ENCODE data around the gene ANO10.
A peak's percentile ranks its signal among the peaks of the same experiment; 100 is the strongest.

Gene ANO10

GRCh38 chr3:43343815-43344214 lies 278.0 kb downstream of the ANO10 start:
- no peak for DNase-seq

GRCh38 chr3:43343185-43343584 lies 278.6 kb downstream of the ANO10 start:
- DNase-seq = no peak

- peak; percentile 18 for DNase-seq
Observed at GRCh38 chr3:43341788-43342187, 280.0 kb downstream of the ANO10 start.

- no peak for DNase-seq
Observed at GRCh38 chr3:43340403-43340802, 281.4 kb downstream of the ANO10 start.

GRCh38 chr3:43338295-43338694 lies 283.5 kb downstream of the ANO10 start:
- DNase-seq = no peak

GRCh38 chr3:43335799-43336198 lies 286.0 kb downstream of the ANO10 start:
- no peak for DNase-seq

- no peak for DNase-seq
Observed at GRCh38 chr3:43334976-43335375, 286.8 kb downstream of the ANO10 start.

- no peak for DNase-seq
Observed at GRCh38 chr3:43331381-43331780, 290.4 kb downstream of the ANO10 start.

GRCh38 chr3:43330981-43331380 lies 290.8 kb downstream of the ANO10 start:
- DNase-seq = no peak

GRCh38 chr3:43328653-43329052 lies 293.2 kb downstream of the ANO10 start:
- DNase-seq = no peak

GRCh38 chr3:43327582-43327979 lies 294.2 kb downstream of the ANO10 start:
- DNase-seq = no peak

- no peak for DNase-seq
Observed at GRCh38 chr3:43326891-43327581, 294.8 kb downstream of the ANO10 start.

- DNase-seq = no peak
Observed at GRCh38 chr3:43323541-43323940, 298.3 kb downstream of the ANO10 start.

- no peak for DNase-seq
Observed at GRCh38 chr3:43320288-43320687, 301.5 kb downstream of the ANO10 start.

- DNase-seq = no peak
Observed at GRCh38 chr3:43319794-43320193, 302.0 kb downstream of the ANO10 start.

GRCh38 chr3:43319376-43319775 lies 302.4 kb downstream of the ANO10 start:
- DNase-seq = no peak

- DNase-seq = no peak
Observed at GRCh38 chr3:43317461-43318316, 304.1 kb downstream of the ANO10 start.

GRCh38 chr3:43316783-43317460 lies 304.9 kb downstream of the ANO10 start:
- no peak for DNase-seq

All from activated CD4-positive, alpha-beta T cell treated with anti-CD3 and anti-CD28 coated beads, Interleukin-10, Interleukin-2, amounts not matched to agents 100 ng/mL and 50 ng/mL, durations not matched to agents 16 hours and 8 hours (primary cell).